ENCODE data around the gene JTB.
"Not testable (repeated sequence)": the region's sequence is repeated elsewhere in the genome, so short reads cannot be mapped to it uniquely, and the experiment has no call there.

JTB gene

GRCh38 chr1:153977250-153978240, at the start of gene JTB:
TSS of gene JTB (minus strand) at chr1:153977674. CDS start at chr1:153977252, 422 bp downstream.
- DNase-seq = peak; percentile 64 to 81 (median 76)

DNA sequence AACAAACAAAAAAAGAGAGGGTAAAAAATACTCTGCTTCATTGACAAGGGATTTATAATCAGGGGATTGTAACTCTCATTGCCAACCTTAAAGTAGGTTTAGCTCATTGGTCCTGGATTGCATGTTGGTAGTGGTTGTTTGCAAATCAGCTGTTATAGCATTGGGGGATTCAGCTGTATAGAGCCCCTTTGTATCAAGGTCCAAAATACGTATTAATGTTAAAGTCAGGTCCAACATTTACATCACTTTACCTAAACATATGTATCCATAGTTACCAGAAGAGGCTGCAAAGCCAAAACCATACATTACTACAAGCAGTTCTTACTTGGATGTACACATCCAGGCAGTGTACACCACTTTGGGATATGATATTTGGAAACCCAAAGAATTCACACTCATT, 42.5 kb upstream of the JTB start:
- no peak for DNase-seq

DNA sequence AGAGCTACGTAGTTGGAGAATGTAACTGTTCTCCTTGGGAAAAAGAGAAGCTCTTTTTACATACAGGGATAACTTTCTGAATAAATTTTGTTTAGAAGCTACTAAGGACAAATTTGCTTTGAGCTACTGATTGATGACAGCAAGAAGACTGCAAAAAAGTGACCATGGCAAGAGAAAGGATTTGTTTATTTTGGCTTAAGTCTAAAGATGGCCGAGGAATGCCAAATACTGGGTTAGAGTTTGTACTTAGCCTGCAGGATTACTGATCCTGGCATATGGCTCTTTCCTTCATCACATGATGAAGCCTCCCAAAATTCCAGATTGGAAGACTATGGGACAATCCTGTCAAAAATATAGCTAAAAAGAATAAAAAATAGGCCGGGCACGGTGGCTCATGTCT, 41.8 kb upstream of the JTB start:
- no peak for DNase-seq

DNA sequence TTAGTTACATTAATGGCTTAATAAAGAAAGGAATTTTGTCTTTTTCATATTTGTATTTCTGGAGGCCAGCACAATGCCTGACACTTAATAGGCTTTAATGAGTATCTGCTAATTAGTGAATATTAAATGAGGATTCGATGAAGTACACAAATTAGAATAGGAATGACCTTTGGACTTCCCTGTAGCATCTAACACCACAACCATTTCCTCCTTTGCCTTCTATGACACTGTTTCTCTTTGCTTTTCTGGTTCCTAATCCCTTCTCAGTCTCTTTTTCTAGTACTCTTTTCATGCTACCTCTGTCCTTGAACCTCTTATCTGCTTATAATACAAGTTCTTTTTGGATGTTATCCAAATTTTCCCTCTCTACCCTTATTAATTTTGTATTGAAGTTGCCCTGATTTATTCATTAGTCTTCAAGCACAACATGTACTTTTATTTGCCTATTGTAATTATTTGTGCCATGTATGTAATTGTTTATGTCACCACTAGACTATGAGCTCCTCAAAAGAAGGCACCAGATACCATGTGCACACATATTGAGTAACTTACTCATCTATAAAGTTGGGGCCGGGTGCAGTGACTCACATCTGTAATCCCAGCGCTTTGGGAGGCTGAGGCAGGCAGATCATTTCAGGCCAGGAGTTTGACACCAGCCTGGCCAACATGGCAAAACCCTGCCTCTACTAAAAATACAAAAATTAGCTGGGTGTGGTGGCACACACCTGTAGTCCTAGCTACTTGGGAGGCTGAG, 36.9 kb upstream of the JTB start:
- no peak for DNase-seq

GRCh38 chr1:154012543-154012942, 35.1 kb upstream of the JTB start:
- DNase-seq = not testable (repeated sequence)

GRCh38 chr1:154012129-154012528, 34.7 kb upstream of the JTB start:
- no peak for DNase-seq

GRCh38 chr1:154006136-154006535, 28.7 kb upstream of the JTB start:
- DNase-seq = no peak

GRCh38 chr1:154000420-154000819, 22.9 kb upstream of the JTB start:
- DNase-seq = no peak

- not testable (repeated sequence) for DNase-seq
These were observed 19.4 kb upstream of the JTB start for GRCh38 chr1:153996882-153997281.

DNA sequence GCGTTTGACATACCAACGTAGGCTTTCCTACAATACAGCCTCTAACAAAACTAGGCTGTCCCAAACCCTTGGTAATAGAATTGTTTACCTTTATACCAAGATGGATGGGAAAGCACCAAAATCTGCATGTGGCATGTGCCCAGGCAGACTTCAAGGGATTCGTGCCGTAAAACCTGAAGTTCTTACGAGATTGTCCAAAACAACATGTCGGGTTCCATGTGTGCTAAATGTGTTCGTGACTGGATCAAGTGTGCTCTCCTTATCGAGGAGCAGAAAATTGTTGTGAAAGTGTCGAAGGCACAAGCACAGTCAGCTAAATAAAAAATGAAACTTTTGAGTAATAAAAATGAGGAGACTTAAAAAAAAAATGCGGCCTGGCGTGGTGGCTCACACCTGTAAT, 18.2 kb upstream of the JTB start:
- peak in 1 of 6 experiments; percentile 15 for DNase-seq

DNA sequence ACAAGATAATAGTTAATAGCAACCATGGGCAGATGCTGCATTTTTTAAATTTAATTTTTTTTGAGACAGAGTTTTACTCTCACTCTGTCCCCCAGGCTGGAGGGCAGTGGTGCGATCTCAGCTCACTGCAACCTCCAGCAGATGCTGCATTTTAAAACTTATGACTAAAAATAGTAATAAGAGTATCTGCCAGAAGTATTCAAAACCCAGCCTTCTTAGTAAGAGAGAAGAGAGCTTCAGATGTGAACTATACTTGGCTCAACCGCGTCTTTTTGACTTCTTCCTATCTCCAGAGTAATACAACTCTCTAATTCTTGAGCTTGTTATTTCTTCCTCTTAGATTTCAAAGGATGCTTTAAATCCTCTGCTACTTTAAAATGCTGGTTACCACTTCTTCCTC, 17.7 kb upstream of the JTB start:
- DNase-seq = no peak

DNA sequence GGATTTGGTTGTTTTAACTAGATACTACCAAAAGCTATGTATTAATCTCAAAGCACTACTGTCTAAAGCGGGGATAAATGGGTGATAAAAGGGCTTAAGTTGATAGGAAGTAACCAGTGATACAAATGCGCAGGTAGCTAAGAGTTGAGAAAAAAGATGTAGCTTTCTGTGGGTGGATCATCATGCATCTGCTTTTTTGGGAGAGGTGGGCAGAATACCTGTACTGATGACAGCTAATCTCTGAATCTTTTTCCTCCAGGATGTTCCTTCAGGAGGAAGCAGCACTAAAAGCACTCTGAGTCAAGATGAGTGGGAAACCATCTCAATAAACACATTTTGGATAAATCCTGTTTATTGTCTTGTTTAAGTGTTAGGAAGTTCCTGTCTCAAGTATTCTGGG, 14.3 kb upstream of the JTB start:
- DNase-seq = peak in 1 of 6 experiments; percentile 35

- DNase-seq = no peak
These were observed 13.7 kb upstream of the JTB start for GRCh38 chr1:153991151-153991630.

- peak; percentile 79 to 96 (median 90) for DNase-seq
These were observed 13.1 kb upstream of the JTB start, which contains the start of gene RPS27 for GRCh38 chr1:153990468-153991150. TSS of gene RPS27 (plus strand) at chr1:153990762. CDS start at chr1:153990797, 35 bp downstream.

DNA sequence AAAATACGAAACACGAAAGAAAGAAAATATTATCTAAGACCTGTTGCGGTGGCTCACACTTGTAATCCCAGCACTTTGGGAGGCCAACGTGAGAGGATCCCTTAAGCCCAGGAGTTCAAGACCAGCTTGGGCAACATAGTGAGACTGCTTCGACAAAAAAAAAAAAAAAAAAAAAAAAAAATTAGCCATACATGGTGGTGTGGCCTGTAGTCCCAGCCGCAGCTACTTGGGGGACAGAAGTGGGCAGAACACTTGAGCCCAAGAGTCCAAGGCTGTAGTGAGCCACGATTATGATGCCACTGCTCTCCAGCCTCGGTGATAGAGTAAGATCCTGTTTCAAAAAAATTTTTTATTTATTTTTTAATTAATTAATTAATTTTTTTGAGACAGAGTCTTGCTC, 10.1 kb upstream of the JTB start:
- no peak for DNase-seq

DNA sequence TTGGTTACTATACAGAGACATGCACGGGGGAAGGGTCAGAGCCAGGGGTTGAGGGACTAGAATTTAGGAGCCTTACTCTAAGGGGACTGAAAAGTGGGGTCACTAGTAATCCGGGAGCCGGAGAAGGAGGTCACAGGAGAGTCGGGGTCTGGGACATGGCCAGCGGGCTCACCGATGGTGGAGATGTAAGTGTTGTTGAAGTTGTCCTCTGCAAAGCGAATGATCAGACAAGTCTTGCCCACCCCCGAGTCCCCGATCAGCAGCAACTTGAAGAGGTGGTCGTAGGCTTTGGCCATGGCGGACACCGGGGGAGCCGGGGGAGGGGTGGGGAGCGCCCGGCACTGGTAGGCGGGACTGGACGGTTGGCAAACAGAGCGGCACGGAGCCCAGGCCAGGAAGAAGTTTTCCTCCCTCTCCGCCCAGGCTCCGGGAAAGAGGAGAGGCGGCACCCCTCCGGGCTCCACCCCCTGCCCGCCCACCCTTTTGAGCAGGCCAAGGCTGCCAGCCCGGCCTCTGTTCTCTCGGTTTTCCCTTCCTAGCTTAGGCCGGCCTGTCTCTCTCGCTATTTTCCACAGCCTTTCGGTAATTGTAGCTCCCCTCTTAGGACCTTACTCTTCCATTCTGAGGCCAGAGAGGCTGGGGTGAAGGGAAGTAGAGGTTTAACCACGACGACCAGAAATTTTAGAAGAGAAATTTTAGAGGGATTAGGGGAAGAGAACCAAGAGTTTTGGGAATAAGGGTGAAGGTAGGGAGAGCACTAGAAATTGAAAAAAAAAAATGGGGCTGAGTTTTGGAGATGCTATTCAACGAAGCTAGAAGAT, 8.7 kb upstream of the JTB start, which contains the start of gene RAB13:
Gene RAB13 (minus strand): TSS at position 399 of the 821 bp plus-strand sequence. CDS start 103 bp downstream, at position 296.
- DNase-seq = peak in 1 of 6 experiments; percentile 30

DNA sequence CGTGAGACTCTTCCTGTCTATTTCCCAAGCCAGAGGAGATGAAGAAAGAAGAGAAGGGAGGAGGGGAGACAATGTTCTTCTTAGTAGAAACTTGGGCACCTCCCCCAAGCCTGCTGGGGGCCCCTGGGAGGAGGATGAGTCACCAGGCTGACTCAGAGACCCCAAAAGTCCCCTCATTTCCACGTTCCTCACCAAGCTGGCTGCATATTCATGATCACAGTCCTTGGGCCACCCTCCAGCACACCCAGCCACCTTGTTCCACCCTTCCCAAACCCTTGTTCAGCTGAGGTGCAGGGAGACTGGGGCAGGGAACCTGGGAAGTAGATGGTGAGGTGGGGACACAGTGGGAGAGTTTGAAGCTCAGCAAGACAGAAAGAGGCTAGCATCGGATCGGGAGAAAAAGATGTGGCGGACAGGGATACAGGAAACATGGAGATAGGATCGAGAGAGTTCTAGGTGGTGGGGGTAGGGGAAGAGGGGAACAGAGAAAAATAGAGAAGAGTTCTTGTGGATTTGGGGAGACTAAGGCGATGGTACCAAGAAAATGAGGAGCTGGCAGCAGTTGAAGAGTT, 8.0 kb upstream of the JTB start:
- no peak for DNase-seq

- no peak for DNase-seq
These were observed 6.8 kb upstream of the JTB start for GRCh38 chr1:153984123-153984894.

DNA sequence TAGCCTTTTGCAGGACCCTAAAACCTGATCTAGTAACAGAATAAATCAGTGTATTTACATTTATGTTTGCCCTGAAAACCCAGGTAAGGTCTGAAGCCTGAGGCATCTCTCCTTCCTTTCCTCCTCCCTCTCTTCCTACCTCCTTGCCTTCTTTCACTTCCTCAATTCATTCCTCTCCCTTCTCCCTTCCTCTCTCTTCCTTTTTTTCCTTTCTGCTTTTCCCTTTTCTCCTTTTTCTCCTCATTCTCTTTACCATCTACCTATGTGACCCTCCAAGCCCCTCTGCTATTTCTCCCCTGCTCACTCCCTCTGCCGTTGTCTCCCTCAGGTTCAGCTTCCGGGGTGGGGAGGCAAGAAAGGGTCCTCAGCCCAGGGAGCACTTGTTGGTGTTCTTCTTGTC, 4.3 kb upstream of the JTB start:
- not testable (repeated sequence) for DNase-seq

DNA sequence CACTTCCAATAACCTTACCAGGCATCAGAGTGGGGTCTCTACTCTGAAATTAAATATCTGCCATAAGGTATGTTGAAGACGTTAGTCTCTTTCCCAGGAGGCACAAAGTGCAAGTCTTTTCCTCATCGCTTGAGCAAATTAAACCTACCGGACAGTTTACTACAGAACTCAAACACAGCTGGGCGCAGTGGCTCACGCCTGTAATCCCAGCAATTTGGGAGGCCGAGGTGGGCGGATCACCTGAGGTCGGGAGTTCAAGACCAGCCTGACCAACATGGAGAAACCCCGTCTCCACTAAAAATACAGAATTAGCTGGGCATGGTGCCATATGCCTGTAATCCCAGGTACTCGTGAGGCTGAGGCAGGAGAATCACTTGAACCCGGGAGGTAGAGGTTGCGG, 1.6 kb upstream of the JTB start:
- not testable (repeated sequence) for DNase-seq

Data from stimulated activated naive CD4-positive, alpha-beta T cell (primary cell).